Raji (cell line): Measurements from ENCODE around the gene SPDYE3.
"Not testable (repeated sequence)": the region's sequence is repeated elsewhere in the genome, so short reads cannot be mapped to it uniquely, and the experiment has no call there.

Source experiments
- POLR2A ChIP-seq: IDR thresholded peaks from 2 replicates; pipeline ENCODE4 v1.6.1; 2011; ENCODE audit warnings: low read depth, low read length, control low read depth; ENCODE audit not compliant: insufficient read depth

The SPDYE3 gene

GRCh38 chr7:100307402-100307801 is at the start of gene SPDYE3:
Gene SPDYE3 (plus strand): TSS chr7:100307702. CDS start chr7:100307886, 184 bp downstream.
- not testable (repeated sequence) for TF ChIP-seq POLR2A

GRCh38 chr7:100266576-100267354 is 40.7 kb upstream of the SPDYE3 start:
- TF ChIP-seq POLR2A: no peak

- no peak for TF ChIP-seq POLR2A
Measured at GRCh38 chr7:100267648-100268047, 39.9 kb upstream of the SPDYE3 start.

- peak; percentile 59 for TF ChIP-seq POLR2A
Measured at GRCh38 chr7:100271716-100272537, 35.6 kb upstream of the SPDYE3 start.

- no peak for TF ChIP-seq POLR2A
Measured at GRCh38 chr7:100275120-100275519, 32.4 kb upstream of the SPDYE3 start.

GRCh38 chr7:100335566-100336466 is 28.3 kb downstream of the SPDYE3 start:
- TF ChIP-seq POLR2A: peak; percentile 97

- TF ChIP-seq POLR2A: no peak
Measured at GRCh38 chr7:100342765-100343164, 35.3 kb downstream of the SPDYE3 start.

GRCh38 chr7:100346921-100347320 is 39.4 kb downstream of the SPDYE3 start:
- TF ChIP-seq POLR2A: no peak

GRCh38 chr7:100348805-100349204 is 41.3 kb downstream of the SPDYE3 start:
- TF ChIP-seq POLR2A: no peak

- no peak for TF ChIP-seq POLR2A
Measured at GRCh38 chr7:100349757-100350156, 42.3 kb downstream of the SPDYE3 start.

GRCh38 chr7:100351657-100352058 is 44.2 kb downstream of the SPDYE3 start:
- TF ChIP-seq POLR2A: no peak

- no peak for TF ChIP-seq POLR2A
Measured at GRCh38 chr7:100352984-100353684, 45.6 kb downstream of the SPDYE3 start.

GRCh38 chr7:100353685-100354330 is 46.3 kb downstream of the SPDYE3 start:
- TF ChIP-seq POLR2A: no peak

GRCh38 chr7:100356416-100357068 is 49.0 kb downstream of the SPDYE3 start:
- TF ChIP-seq POLR2A: no peak

GRCh38 chr7:100357131-100357561 is 49.6 kb downstream of the SPDYE3 start:
- no peak for TF ChIP-seq POLR2A
